Mesendoderm (in vitro differentiated cells): Measurements from ENCODE around the gene MID2.
"Not testable (repeated sequence)": the region's sequence is repeated elsewhere in the genome, so short reads cannot be mapped to it uniquely, and the experiment has no call there.

Source experiments
- DNase-seq: peaks from one replicate; pipeline ENCODE4 v3.0.0; 2013
- H2AK5ac ChIP-seq: 2 replicates; pipeline ENCODE4 v1.6.1; 2013; ENCODE audit warnings: low read length, inconsistent platforms
- H2BK120ac ChIP-seq: 2 replicates; pipeline ENCODE4 v1.6.1; 2013; ENCODE audit warnings: low read depth, mild to moderate bottlenecking, low read length, moderate library complexity, mixed read lengths
- H2BK15ac ChIP-seq: replicated peaks from 2 replicates; pipeline ENCODE4 v1.6.1; 2013; ENCODE audit warnings: low read depth, mild to moderate bottlenecking, moderate library complexity
- H2BK5ac ChIP-seq: 2 replicates; pipeline ENCODE4 v1.6.1; 2013; ENCODE audit warnings: low read length, inconsistent platforms
- H3K18ac ChIP-seq: 2 replicates; pipeline ENCODE4 v1.6.1; 2013; ENCODE audit warnings: mild to moderate bottlenecking, low read length, mixed read lengths
- H3K23ac ChIP-seq: one replicate; pipeline ENCODE4 v1.6.1; 2013; ENCODE audit warnings: low read length
- H3K27ac ChIP-seq: 2 replicates; pipeline ENCODE4 v1.5.1; 2013; ENCODE audit warnings: low read depth, mild to moderate bottlenecking, inconsistent platforms, low read length, moderate library complexity
- H3K27me3 ChIP-seq: 2 replicates; pipeline ENCODE4 v1.6.1; 2013; ENCODE audit warnings: low read length, control low read depth, mild to moderate bottlenecking, inconsistent platforms; ENCODE audit not compliant: insufficient read depth, poor library complexity
- H3K36me3 ChIP-seq: 2 replicates; pipeline ENCODE4 v1.6.1; 2013; ENCODE audit warnings: low read length, inconsistent platforms; ENCODE audit not compliant: control insufficient read depth, insufficient read depth
- H3K4ac ChIP-seq: one replicate; pipeline ENCODE4 v1.6.1; 2013; ENCODE audit warnings: low read depth, mild to moderate bottlenecking, low read length, moderate library complexity
- H3K4me1 ChIP-seq: 2 replicates; pipeline ENCODE4 v1.6.1; 2013; ENCODE audit warnings: low read depth, low read length, inconsistent platforms; ENCODE audit not compliant: control insufficient read depth
- H3K4me2 ChIP-seq: 2 replicates; pipeline ENCODE4 v1.6.1; 2013; ENCODE audit warnings: low read length
- H3K4me3 ChIP-seq: 2 replicates; pipeline ENCODE4 v1.5.1; 2013; ENCODE audit warnings: mild to moderate bottlenecking, low read length
- H3K56ac ChIP-seq: one replicate; pipeline ENCODE4 v1.6.1; 2013; ENCODE audit warnings: low read length
- H3K79me1 ChIP-seq: 2 replicates; pipeline ENCODE4 v1.6.1; 2013; ENCODE audit warnings: low read length, inconsistent platforms
- H3K79me2 ChIP-seq: 2 replicates; pipeline ENCODE4 v1.6.1; 2013; ENCODE audit warnings: mild to moderate bottlenecking, low read length; ENCODE audit not compliant: control insufficient read depth, insufficient read depth
- H3K9ac ChIP-seq: 2 replicates; pipeline ENCODE4 v1.6.1; 2013; ENCODE audit warnings: low read length, inconsistent platforms
- H4K5ac ChIP-seq: one replicate; pipeline ENCODE4 v1.6.1; 2013; ENCODE audit warnings: low read length
- H4K8ac ChIP-seq: one replicate; pipeline ENCODE4 v1.6.1; 2013; ENCODE audit warnings: low read depth, mild to moderate bottlenecking, control low read depth, low read length, moderate library complexity
- WGBS: extraction: QIAGEN DNeasy Blood & Tissue Kit; methylation state at CpG from one replicate; pipeline ENCODE4 v1.1.7; 2013; ENCODE audit warnings: low lambda C conversion rate, missing lambda C conversion rate; ENCODE audit not compliant: insufficient coverage; ENCODE audit errors: extremely low coverage; 5-methylcytosine and 5-hydroxymethylcytosine counted together

MID2 gene

DNA sequence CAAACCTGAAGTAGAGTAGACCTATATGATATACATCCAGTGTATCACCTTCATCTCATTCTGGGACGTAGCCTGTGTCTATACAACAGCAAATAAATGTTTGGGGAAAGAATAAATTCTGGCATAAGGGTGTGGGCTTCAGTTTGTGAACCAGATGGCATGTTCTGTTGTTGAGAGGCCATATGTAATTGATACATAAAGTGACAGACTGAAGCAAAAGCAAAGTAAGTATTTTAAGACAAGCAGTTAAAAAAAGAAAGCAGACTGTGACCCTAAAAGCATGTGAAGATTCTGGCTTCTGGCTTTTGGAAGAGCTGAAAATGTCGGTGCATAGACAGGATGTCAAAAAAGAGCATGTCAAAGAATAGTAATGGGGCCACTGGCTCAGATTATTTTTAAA, 22.9 kb downstream of the MID2 start:
- WGBS, result no CpG with 5 or more reads among the region's 2 CpGs
- Histone ChIP-seq H3K18ac (no peak overlapping the region), H2BK5ac (no peak overlapping the region), H2BK15ac (no peak overlapping the region), H2BK120ac (no peak overlapping the region), H4K8ac (no peak overlapping the region), H3K56ac (no peak overlapping the region), H3K79me2 (no peaks in the 10 kb centered on the region), H3K27ac (no peak overlapping the region), H3K9ac (no peak overlapping the region), H3K79me1 (no peaks in the 10 kb centered on the region), H3K36me3 (no peaks in the 10 kb centered on the region), H2AK5ac (no peak overlapping the region), H3K4ac (no peak overlapping the region), H3K4me3 (no peak overlapping the region), H3K4me2 (no peak overlapping the region), H3K27me3 (no peaks in the 10 kb centered on the region), H4K5ac (no peak overlapping the region), H3K4me1 (no peaks in the 10 kb centered on the region), H3K23ac (no peak overlapping the region)
- DNase-seq, result no peak

DNA sequence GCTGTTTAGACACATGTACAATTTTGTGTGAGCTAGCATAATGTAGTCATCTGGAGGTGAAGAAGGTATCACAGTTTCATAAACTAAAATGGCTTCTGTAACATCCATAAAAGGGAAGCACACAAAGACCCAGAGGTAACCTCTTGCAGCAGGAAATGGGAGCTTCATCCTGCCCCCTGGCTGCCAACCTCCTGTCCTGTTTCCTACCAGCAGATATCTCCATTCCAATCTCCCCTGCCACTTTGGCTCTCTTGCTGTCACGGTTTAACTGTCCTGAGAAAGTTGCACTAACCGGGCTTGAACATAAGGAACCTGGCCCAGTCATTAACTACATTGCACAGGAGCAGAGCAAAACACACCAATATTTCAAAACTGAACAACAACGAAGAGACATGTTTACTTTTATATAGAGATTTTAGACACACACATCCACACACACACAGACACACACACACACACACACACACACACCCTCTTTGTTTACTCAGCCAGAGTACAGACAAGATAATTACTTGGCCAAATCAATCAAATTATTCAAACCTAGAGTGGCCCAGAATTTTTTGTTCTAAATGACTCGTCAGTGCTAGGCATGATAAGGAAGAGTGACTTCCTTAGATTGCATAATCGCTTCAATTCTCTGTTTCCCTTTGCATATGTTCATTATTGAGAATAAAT, 24.2 kb downstream of the MID2 start:
- no peak overlapping the region for H3K27ac ChIP-seq
- H2BK120ac ChIP-seq, result no peak overlapping the region
- no peaks in the 10 kb centered on the region for H3K79me2 ChIP-seq
- no peak overlapping the region for H2BK5ac ChIP-seq
- H3K4me2 ChIP-seq, result no peak overlapping the region
- peak; percentile 48 for DNase-seq
- H3K56ac ChIP-seq, result no peak overlapping the region
- no peak overlapping the region for H4K8ac ChIP-seq
- no peaks in the 10 kb centered on the region for H3K4me1 ChIP-seq
- H3K27me3 ChIP-seq, result no peaks in the 10 kb centered on the region
- no peak overlapping the region for H3K18ac ChIP-seq
- no peak overlapping the region for H4K5ac ChIP-seq
- H2AK5ac ChIP-seq, result no peak overlapping the region
- H3K4ac ChIP-seq, result no peak overlapping the region
- no peak overlapping the region for H3K4me3 ChIP-seq
- H3K9ac ChIP-seq, result no peak overlapping the region
- no peak overlapping the region for H2BK15ac ChIP-seq
- WGBS, result no CpG with 5 or more reads among the region's 5 CpGs
- no peaks in the 10 kb centered on the region for H3K36me3 ChIP-seq
- H3K23ac ChIP-seq, result no peak overlapping the region
- H3K79me1 ChIP-seq, result no peaks in the 10 kb centered on the region

DNA sequence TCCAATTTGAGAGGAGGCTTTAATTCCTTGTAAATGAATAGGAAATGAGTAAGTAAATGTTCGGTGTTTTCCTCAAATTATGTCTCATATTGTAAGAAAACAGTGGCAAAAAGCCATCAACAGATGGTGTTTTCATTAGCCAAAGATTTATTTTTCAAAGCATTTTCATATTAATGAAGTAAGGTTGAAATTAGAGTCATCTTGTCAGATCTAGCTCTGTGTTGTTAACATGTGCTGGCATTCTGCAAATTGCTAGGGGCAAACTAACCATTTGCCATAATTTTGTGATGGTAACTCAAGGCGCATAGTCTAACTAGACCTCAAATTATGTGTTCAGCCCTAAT, 24.7 kb downstream of the MID2 start:
- Histone ChIP-seq H3K36me3 (no peaks in the 10 kb centered on the region), H3K79me2 (no peaks in the 10 kb centered on the region), H3K27me3 (no peaks in the 10 kb centered on the region), H3K18ac (no peak overlapping the region), H3K56ac (no peak overlapping the region), H2BK120ac (no peak overlapping the region), H3K23ac (no peak overlapping the region), H2BK15ac (no peak overlapping the region), H3K4me2 (no peak overlapping the region), H3K9ac (no peak overlapping the region), H3K27ac (no peak overlapping the region), H3K4ac (no peak overlapping the region), H3K4me1 (no peaks in the 10 kb centered on the region), H4K5ac (no peak overlapping the region), H4K8ac (no peak overlapping the region), H3K79me1 (no peaks in the 10 kb centered on the region), H2AK5ac (no peak overlapping the region), H2BK5ac (no peak overlapping the region), H3K4me3 (no peak overlapping the region)
- no peak for DNase-seq
- no CpG with 5 or more reads among the region's 2 CpGs for WGBS

DNA sequence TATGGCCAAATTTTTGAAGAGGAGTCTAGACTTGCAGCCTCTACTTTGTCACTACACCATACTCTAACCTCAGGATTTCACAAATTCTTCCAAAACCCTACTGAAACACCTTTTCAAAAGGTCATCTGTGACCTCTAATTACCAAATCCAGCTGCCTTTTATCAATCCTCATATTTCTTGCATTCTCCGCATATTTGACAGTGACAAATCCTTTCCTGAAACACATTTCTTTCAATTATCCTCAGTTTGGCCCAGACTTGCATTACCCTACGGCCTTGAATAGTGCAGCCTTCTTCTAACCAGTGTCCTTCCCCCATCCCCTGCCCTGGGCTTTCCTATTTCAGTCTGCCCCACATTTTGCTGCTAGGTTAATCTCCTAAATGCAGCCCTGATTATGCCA, 25.5 kb downstream of the MID2 start:
- no peak overlapping the region for H2BK120ac ChIP-seq
- no peaks in the 10 kb centered on the region for H3K4me1 ChIP-seq
- no peak overlapping the region for H2BK5ac ChIP-seq
- no peak overlapping the region for H3K56ac ChIP-seq
- H3K4ac ChIP-seq, result no peak overlapping the region
- no peaks in the 10 kb centered on the region for H3K27me3 ChIP-seq
- DNase-seq, result no peak
- H2AK5ac ChIP-seq, result no peak overlapping the region
- H3K4me3 ChIP-seq, result no peak overlapping the region
- no peak overlapping the region for H3K4me2 ChIP-seq
- H3K23ac ChIP-seq, result no peak overlapping the region
- H4K8ac ChIP-seq, result no peak overlapping the region
- no peak overlapping the region for H4K5ac ChIP-seq
- H3K79me1 ChIP-seq, result no peaks in the 10 kb centered on the region
- no CpG with 5 or more reads among the region's 2 CpGs for WGBS
- H3K36me3 ChIP-seq, result no peaks in the 10 kb centered on the region
- H3K18ac ChIP-seq, result no peak overlapping the region
- H3K79me2 ChIP-seq, result no peaks in the 10 kb centered on the region
- no peak overlapping the region for H3K9ac ChIP-seq
- H3K27ac ChIP-seq, result no peak overlapping the region
- no peak overlapping the region for H2BK15ac ChIP-seq

DNA sequence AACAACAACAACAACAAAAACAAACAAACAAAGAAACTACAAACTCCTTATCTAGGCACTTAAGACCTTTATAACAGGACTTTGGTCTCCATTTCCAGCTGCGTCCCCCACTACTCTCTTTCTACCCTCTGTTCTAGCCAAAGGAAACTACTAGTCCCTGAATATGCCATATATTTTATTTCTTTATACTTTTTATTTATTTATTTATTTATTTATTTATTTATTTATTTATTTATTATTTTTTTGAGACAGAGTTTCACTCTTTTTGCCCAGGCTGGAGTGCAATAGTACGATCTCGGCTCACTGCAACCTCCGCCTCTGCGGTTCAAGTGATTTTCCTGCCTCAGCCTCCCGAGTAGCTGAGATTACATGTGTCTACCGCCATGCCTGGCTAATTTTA, 26.0 kb downstream of the MID2 start:
- WGBS, result no CpG with 5 or more reads among the region's 7 CpGs
- not testable (repeated sequence) for H3K4me1 ChIP-seq, H3K79me1 ChIP-seq

DNA sequence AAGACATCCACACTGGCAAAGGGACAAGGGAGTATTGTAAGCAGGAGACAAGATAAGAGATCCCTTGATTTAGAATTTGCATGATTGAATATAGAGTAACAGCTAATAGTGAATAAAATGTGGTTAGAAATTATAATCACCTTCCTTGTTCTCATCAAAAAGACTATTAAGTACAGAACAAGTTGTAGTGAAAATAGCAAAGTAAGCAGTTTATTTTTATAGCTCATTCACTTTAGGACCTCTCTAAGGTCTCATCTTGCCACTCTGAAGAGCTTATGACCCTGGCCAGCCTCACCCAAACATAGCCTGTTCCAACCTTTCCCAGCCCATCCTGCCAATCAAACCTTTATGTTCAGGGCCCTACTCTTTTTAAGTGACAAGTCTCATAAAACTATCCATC, 30.6 kb downstream of the MID2 start:
- no peak overlapping the region for H3K23ac ChIP-seq

More for the DNA sequence above, 26.0 kb downstream of the MID2 start:
- not testable (repeated sequence) for H2AK5ac ChIP-seq, H3K56ac ChIP-seq, H3K27ac ChIP-seq, H3K79me2 ChIP-seq, H3K4ac ChIP-seq, H3K36me3 ChIP-seq, DNase-seq, H3K27me3 ChIP-seq, H3K9ac ChIP-seq, H2BK15ac ChIP-seq, H2BK120ac ChIP-seq, H3K4me2 ChIP-seq, H3K18ac ChIP-seq, H4K8ac ChIP-seq, H2BK5ac ChIP-seq, H4K5ac ChIP-seq, H3K4me3 ChIP-seq, H3K23ac ChIP-seq

More for the DNA sequence above, 30.6 kb downstream of the MID2 start:
- Histone ChIP-seq H4K8ac (no peak overlapping the region), H3K4me2 (no peak overlapping the region), H3K36me3 (no peaks in the 10 kb centered on the region), H3K4ac (no peak overlapping the region), H3K9ac (no peak overlapping the region), H3K79me2 (no peaks in the 10 kb centered on the region), H3K27me3 (no peaks in the 10 kb centered on the region), H2BK15ac (no peak overlapping the region), H3K4me1 (peaks cover 2% of the 10 kb centered on the region), H4K5ac (no peak overlapping the region), H2AK5ac (no peak overlapping the region), H3K27ac (no peak overlapping the region), H3K18ac (no peak overlapping the region), H3K56ac (no peak overlapping the region), H2BK120ac (no peak overlapping the region), H2BK5ac (no peak overlapping the region), H3K4me3 (no peak overlapping the region), H3K79me1 (no peaks in the 10 kb centered on the region)
- DNase-seq, result no peak
